ENCODE data around the gene RGS1. TPM values are rescaled to one million over a fixed set of nuclear protein-coding genes. Genes with fewer than 3 reads are reported as not detected.

The RGS1 gene
- total RNA-seq, 1 donor from 2014 or later: not detected

DNA sequence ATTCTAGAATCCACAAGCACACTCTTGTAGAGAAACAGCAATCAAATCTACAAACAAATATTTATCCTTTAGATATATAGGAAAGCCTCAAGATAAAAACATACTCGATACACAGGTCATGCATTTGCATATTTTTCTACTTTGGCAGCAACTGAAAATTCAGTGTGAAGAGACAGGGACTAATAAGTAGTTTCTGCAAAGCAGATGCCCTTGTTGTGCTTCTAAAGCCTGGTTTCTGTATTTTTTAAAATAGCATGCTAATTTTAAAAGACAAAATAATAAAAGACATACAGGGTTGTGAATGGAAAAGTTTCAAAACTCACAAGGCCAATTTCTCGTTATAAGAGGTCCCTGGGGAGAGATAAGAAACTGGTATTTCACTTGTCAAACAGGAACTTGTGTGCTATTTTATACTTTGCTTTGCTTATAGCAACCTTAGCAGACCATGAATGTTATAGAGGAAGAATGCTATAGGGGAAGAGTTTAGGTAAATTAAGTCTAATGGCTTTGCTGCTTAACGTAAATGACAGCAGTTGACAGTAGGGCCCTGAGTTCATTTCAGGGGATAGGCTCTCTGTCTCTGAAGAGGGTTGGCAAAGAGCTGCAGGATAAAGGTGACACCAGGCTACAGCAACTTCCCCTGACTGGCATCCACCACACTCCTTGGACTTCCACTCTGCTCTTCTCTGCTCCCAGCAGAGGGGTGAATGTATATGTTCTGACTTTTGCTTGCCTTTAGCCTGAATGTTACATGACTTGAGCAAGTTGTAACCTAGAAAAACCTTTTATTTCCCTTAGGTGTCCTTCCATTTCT, 51.0 kb downstream of the RGS1 start:
- Histone ChIP-seq H3K27me3 (ENCODE audit: control insufficient read depth, insufficient read depth, low read length) (no peaks in the 10 kb centered on the region), H3K36me3 (ENCODE audit: control insufficient read depth, insufficient read depth, low read length) (no peaks in the 10 kb centered on the region), H3K4me3 (ENCODE audit: low read depth, low read length) (no peak overlapping the region)
- TF ChIP-seq, protein P1, sequence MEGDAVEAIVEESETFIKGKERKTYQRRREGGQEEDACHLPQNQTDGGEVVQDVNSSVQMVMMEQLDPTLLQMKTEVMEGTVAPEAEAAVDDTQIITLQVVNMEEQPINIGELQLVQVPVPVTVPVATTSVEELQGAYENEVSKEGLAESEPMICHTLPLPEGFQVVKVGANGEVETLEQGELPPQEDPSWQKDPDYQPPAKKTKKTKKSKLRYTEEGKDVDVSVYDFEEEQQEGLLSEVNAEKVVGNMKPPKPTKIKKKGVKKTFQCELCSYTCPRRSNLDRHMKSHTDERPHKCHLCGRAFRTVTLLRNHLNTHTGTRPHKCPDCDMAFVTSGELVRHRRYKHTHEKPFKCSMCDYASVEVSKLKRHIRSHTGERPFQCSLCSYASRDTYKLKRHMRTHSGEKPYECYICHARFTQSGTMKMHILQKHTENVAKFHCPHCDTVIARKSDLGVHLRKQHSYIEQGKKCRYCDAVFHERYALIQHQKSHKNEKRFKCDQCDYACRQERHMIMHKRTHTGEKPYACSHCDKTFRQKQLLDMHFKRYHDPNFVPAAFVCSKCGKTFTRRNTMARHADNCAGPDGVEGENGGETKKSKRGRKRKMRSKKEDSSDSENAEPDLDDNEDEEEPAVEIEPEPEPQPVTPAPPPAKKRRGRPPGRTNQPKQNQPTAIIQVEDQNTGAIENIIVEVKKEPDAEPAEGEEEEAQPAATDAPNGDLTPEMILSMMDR (IDR thresholded peaks at IDR 0.05; ENCODE audit: insufficient read depth, low read length, poor library complexity, severe bottlenecking): no peak
- no peak for DNase-seq (ENCODE audit: low read depth)

GRCh38 chr1:192627901-192628300, 52.3 kb downstream of the RGS1 start:
- Histone ChIP-seq H3K27me3 (ENCODE audit: control insufficient read depth, insufficient read depth, low read length) (no peaks in the 10 kb centered on the region), H3K36me3 (ENCODE audit: control insufficient read depth, insufficient read depth, low read length) (no peaks in the 10 kb centered on the region), H3K4me3 (ENCODE audit: low read depth, low read length) (no peak overlapping the region)
- TF ChIP-seq, protein P1 (IDR thresholded peaks at IDR 0.05; ENCODE audit: insufficient read depth, low read length, poor library complexity, severe bottlenecking): no peak
- DNase-seq (ENCODE audit: low read depth): no peak

DNA sequence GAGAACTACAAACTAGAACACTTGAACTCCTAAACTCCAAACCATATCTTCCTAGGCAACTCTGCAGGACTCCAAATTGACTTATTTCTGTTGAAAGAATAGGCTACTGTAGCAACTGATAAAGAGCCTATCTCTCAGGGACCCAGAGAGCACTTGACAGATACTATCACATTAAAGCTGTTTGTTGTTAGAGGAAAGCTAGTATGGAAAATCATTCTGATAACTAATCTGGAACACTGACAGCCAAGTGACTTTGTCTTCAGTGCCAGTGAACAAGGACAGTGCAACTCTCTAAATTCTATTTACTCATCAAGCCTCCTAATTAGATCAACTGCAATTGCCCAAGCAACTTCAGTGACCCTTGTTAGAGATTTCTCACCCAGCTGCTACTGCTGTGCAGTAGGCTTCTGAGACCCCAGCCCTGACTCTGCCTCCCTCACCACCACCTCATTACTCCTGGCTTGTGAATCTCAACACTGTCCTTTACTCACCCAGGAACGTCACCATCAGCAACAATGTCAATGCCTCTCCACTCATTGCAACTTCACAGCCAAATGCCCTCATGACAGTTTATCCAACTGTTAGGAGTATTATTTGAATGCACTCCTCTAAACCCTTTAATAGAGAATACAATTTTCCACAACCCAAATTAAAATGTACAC, 53.0 kb downstream of the RGS1 start:
- Histone ChIP-seq H3K27me3 (ENCODE audit: control insufficient read depth, insufficient read depth, low read length) (no peaks in the 10 kb centered on the region), H3K36me3 (ENCODE audit: control insufficient read depth, insufficient read depth, low read length) (no peaks in the 10 kb centered on the region), H3K4me3 (ENCODE audit: low read depth, low read length) (no peak overlapping the region)
- DNase-seq (ENCODE audit: low read depth): no peak
- TF ChIP-seq, protein P1 (IDR thresholded peaks at IDR 0.05; ENCODE audit: insufficient read depth, low read length, poor library complexity, severe bottlenecking): no peak

DNA sequence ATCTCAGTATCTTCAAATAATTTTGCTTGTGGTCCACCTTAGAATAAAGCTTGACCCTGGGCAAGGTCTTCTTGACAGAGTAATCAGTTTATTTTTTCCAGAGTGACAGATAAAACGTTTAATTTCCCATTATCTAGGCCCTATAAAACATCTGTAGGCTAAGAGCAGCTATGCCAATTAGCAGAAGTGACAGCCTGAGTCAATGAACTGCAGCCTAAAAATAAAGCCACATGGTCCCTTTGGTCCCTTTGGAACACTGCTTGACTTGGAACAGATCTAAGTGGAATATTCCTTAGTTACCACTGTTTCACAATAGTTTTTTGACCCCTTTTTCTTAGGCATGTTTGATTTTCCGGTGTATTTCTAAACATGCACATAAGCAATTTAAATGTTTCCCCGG, 54.0 kb downstream of the RGS1 start:
- Histone ChIP-seq H3K36me3 (ENCODE audit: control insufficient read depth, insufficient read depth, low read length) (no peaks in the 10 kb centered on the region), H3K27me3 (ENCODE audit: control insufficient read depth, insufficient read depth, low read length) (no peaks in the 10 kb centered on the region), H3K4me3 (ENCODE audit: low read depth, low read length) (no peak overlapping the region)
- no peak for DNase-seq (ENCODE audit: low read depth)
- TF ChIP-seq, protein P1 (IDR thresholded peaks at IDR 0.05; ENCODE audit: insufficient read depth, low read length, poor library complexity, severe bottlenecking): no peak

Other genes with a start within 250 kb of the RGS1 start
- gene RGS13, start 60.4 kb downstream of the RGS1 start, total RNA-seq: not detected in 2 replicates
- 1.9 and 3.1 TPM in 2 replicates for gene RGS2, start 233.3 kb downstream of the RGS1 start, total RNA-seq